Esophagus squamous epithelium (tissue), 4 donors: ENCODE results near the gene TRMU.

Experiments
- CTCF ChIP-seq, 6 experiments: fragments of 450-650 bp in 4 of 6; fragments of 200-600 bp in 2 of 6; sonication (generic) in 2 of 6; IDR thresholded peaks; one replicate each; pipeline ENCODE4 v1.5.1; 2016 to 2019; ENCODE audit warnings: antibody characterized with exemption in 6 of 6, mild to moderate bottlenecking in 4 of 6, moderate library complexity in 4 of 6
- POLR2A ChIP-seq, 4 donors: fragments of 450-650 bp; IDR thresholded peaks; one replicate each; pipeline ENCODE4 v1.6.1; 2017; ENCODE audit warnings: antibody characterized with exemption in 4 of 4, mild to moderate bottlenecking in 4 of 4, moderate library complexity in 3 of 4

GRCh38 chr22:46380069-46380468, 44.6 kb downstream of the TRMU start:
- no peak for TF ChIP-seq CTCF (IDR thresholded peaks at IDR 0.05)
- TF ChIP-seq POLR2A (IDR thresholded peaks at IDR 0.05), result no peak
